Stimulated activated naive CD4-positive, alpha-beta T cell treated with Interleukin-2 at 50 U/mL for 16 hours (primary cell): ENCODE data around the gene APOBEC3B.
A peak's percentile ranks its signal among the peaks of the same experiment; 100 is the strongest.
"Not testable (repeated sequence)": the region's sequence is repeated elsewhere in the genome, so short reads cannot be mapped to it uniquely, and the experiment has no call there.

Experiments
- DNase-seq: peaks from one replicate; lab custom pipeline; 2025; lab: John Stamatoyannopoulos, UW

The APOBEC3B gene

DNA sequence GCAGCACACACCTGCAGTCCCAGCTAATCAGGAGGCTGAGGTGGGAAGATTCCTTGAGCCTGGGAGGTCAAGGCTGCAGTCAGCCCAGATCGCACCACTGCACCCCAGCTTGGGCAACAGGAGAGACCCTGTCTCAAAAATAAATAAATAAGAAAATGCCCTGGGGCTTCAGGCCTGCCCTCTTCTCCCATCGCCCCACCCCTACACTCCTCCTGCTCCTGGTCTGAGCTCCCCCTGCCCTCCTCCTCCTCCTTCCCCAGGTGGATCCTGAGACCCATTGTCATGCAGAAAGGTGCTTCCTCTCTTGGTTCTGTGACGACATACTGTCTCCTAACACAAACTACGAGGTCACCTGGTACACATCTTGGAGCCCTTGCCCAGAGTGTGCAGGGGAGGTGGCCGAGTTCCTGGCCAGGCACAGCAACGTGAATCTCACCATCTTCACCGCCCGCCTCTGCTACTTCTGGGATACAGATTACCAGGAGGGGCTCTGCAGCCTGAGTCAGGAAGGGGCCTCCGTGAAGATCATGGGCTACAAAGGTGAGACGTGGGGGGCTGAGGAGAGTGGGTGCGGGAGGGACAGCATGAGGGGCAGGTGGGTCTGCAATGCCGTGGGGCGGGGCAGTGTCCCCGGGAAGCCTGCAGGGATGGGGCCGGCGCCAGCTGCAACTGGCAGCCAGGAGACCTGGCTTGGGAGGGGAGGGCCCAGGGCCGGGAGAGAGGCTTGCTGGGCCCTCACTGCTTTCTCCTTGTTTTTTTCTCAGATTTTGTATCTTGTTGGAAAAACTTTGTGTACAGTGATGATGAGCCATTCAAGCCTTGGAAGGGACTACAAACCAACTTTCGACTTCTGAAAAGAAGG, 49.5 kb downstream of the APOBEC3B start:
- not testable (repeated sequence) for DNase-seq

DNA sequence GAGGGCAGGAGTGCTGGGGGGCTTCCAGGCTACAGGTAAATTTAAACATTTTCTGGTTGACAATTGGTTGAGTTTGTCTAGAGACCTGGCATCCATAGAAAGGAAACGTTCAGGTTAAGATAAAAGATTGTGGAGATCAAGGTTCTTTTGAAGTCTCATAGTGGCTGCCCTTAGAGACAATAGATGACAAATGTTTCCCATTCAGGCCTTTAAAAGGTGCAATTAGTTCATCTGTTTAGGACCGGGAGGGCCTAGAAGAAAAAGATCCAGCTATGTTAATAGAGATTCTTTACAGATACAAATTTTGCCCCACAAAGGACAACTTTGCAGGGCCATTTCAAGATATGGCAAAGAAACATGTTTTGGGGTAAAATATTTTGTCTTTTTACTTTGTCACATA, 54.9 kb downstream of the APOBEC3B start:
- DNase-seq, result not testable (repeated sequence)

DNA sequence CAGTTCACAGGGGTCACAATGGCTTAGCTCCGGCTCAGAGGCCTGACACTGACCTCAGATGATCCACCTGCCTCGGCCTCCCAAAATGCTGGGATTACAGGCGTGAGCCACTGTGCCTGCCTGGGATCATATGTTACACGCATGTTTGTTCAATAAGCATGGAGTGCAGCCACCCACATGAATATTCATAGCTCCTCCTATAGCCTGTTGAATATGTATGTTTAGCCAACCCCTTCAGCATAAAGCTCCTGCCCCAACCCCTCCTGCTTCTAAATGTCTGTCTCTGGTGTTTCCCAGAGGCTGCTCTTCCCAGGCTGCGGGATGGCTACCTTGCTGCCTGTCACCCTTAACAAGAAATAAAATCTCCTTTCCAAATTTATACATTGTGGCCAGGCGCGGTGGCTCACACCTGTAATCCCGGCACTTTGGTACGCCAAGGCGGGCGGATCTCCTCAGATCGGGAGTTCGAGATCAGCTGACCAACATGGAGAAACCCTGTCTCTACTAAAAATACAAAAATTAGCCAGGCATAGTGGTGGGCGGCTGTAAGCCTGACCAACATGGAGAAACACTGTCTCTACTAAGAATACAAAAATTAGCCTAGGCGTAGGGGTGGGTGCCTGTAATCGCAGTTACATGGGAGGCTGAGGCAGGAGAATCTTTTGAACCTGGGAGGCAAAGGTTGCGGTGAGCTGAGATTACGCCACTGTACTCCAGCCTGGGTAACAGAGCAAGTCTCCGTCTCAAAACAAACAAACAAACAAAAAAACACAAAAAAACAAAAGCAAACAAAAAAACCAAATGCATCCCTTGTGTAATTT, 57.4 kb downstream of the APOBEC3B start:
- no peak for DNase-seq

DNA sequence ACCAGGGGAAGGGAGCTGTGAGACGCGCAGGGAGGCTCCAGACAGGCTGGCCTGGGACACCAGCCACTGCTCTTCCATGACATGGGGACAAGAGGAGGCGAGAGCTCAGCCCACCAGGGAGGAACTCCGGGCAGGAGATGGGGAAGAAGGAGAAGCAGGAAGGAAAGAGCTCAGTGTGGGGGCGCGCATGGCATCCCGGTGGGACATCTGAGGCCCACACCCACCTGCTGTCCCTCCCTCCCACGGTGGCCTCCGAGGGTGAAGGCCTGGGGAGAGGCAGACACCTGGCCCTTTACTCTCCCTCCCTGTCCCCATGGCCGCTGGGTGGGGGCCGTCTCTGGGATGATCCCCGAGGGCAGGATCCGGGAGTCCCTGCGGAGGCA, 58.0 kb downstream of the APOBEC3B start:
- DNase-seq, result not testable (repeated sequence)

DNA sequence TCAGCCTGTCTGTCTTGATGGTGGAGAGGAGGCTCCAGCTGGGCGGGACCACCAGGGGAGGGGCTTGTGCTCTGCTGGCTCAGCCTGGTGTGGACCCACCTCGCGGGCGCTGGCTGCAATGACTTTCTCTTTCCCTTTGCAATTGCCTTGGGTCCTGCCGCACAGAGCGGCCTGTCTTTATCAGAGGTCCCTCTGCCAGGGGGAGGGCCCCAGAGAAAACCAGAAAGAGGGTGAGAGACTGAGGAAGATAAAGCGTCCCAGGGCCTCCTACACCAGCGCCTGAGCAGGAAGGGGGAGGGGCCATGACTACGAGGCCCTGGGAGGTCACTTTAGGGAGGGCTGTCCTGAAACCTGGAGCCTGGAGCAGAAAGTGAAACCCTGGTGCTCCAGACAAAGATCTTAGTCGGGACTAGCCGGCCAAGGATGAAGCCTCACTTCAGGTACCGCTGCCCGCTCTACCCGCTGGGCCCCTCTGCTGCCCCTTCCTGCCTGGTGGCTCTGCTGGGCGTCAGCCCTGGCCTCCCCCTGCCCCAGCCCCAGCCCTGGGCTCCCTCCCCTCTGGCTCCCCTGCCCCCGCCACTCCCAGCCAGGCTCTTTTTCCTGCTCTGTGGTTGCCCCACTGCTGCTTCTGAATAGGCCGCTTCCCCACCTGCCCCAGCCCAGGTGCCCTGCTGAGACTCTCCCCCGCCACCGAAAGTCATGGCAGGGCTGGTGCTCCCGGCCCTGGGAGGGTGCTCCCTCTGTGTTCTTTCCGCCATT, 58.6 kb downstream of the APOBEC3B start, which contains the start of gene APOBEC3F:
Gene APOBEC3F, plus strand, starts transcription at position 327 of the 759 bp plus-strand sequence. Its CDS starts 97 bp downstream, at position 424.
- DNase-seq, result peak; percentile 33

DNA sequence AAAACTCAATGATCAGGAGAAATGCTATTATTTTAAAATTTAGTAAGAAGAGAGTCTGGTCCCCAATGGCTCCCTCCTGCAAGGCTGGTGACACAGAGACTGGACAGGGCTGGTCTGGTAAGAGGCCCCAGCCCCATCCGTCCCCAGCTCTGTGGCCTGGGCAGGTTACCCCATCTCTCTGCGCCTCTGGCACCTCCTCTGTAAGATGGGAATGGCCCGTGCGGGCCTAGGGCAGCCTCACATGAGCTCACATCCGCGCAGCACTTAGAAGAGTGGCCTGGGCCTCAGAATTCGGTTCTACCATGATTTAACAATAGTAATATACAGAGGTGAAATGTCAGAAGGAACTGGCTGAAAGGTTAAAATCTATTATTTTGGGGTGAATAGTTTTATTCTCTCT, 59.8 kb downstream of the APOBEC3B start:
- no peak for DNase-seq
